ENCODE measurements around the gene DGKA.
"Not testable (repeated sequence)": the region's sequence is repeated elsewhere in the genome, so short reads cannot be mapped to it uniquely, and the experiment has no call there.

Gene DGKA

GRCh38 chr12:55978393-55978792 lies 47.4 kb downstream of the DGKA start:
- ATAC-seq, result no peak
- TF ChIP-seq CSDC2 (CRISPR knock-in tag; IDR thresholded peaks at IDR 0.05) (no peak), POU6F1 (CRISPR knock-in tag; IDR thresholded peaks at IDR 0.05; ENCODE audit: borderline replicate concordance, low read depth) (no peak), CSRNP3 (CRISPR knock-in tag; IDR thresholded peaks at IDR 0.05) (no peak), ZC3H10 (CRISPR knock-in tag; IDR thresholded peaks at IDR 0.05) (no peak), PATZ1 (CRISPR knock-in tag; IDR thresholded peaks at IDR 0.05; ENCODE audit: borderline replicate concordance) (no peak)

GRCh38 chr12:55979069-55979468 lies 48.1 kb downstream of the DGKA start:
- ATAC-seq, result no peak
- TF ChIP-seq ZFP30 (CRISPR knock-in tag; IDR thresholded peaks at IDR 0.05) (no peak), GLIS3 (CRISPR knock-in tag; IDR thresholded peaks at IDR 0.05) (no peak), CSDC2 (CRISPR knock-in tag; IDR thresholded peaks at IDR 0.05) (no peak), BACH2 (CRISPR knock-in tag; IDR thresholded peaks at IDR 0.05; ENCODE audit: borderline replicate concordance) (no peak), ZNF565 (CRISPR knock-in tag; conservative IDR thresholded peaks at IDR 0.05; ENCODE audit: low read depth) (no peak), CREB5 (CRISPR knock-in tag; IDR thresholded peaks at IDR 0.05; ENCODE audit: low read depth) (no peak), TSHZ2 (CRISPR knock-in tag; IDR thresholded peaks at IDR 0.05) (no peak), ISL1 (CRISPR knock-in tag; IDR thresholded peaks at IDR 0.05) (no peak), PATZ1 (CRISPR knock-in tag; IDR thresholded peaks at IDR 0.05; ENCODE audit: borderline replicate concordance) (no peak), PPARA (CRISPR knock-in tag; IDR thresholded peaks at IDR 0.05; ENCODE audit: borderline replicate concordance) (no peak), TOX (CRISPR knock-in tag; IDR thresholded peaks at IDR 0.05; ENCODE audit: borderline replicate concordance) (no peak), ZFP3 (CRISPR knock-in tag; IDR thresholded peaks at IDR 0.05) (no peak)

- not testable (repeated sequence) for ATAC-seq
Observed at GRCh38 chr12:55981882-55982281, 50.9 kb downstream of the DGKA start.

- no peak for ATAC-seq
- no peak for TF ChIP-seq ZC3H10 (CRISPR knock-in tag; IDR thresholded peaks at IDR 0.05)
- TF ChIP-seq PATZ1 (CRISPR knock-in tag; IDR thresholded peaks at IDR 0.05; ENCODE audit: borderline replicate concordance), result no peak
- TF ChIP-seq POU6F1 (CRISPR knock-in tag; IDR thresholded peaks at IDR 0.05; ENCODE audit: borderline replicate concordance, low read depth), result no peak
- no peak for TF ChIP-seq BACH2 (CRISPR knock-in tag; IDR thresholded peaks at IDR 0.05; ENCODE audit: borderline replicate concordance)
- TF ChIP-seq ZFP30 (CRISPR knock-in tag; IDR thresholded peaks at IDR 0.05), result no peak
- TF ChIP-seq CREB5 (CRISPR knock-in tag; IDR thresholded peaks at IDR 0.05; ENCODE audit: low read depth), result no peak
- TF ChIP-seq TOX (CRISPR knock-in tag; IDR thresholded peaks at IDR 0.05; ENCODE audit: borderline replicate concordance), result no peak
Observed at GRCh38 chr12:55982319-55982936, 51.5 kb downstream of the DGKA start.
